GM12878 (cell line): ENCODE measurements around the gene CELSR2. TPM values are rescaled to one million over a fixed set of nuclear protein-coding genes. Genes with fewer than 3 reads are reported as not detected.

Experiments
- ATAC-seq: fragments of 200-7000 bp; cut with Tn5 transposase; 3 replicates; pipeline ENCODE4 v1.9.1; 2020; ENCODE audit warnings: mild to moderate bottlenecking, moderate library complexity
- BruUV-seq: library from RNA; stranded (reverse); fragments of 400-500 nt; replicated peaks from 2 replicates; lab custom pipeline; 2021; lab: Mats Ljungman, UMichigan
- CTCF ChIA-PET: fragments of 300-600 bp; sonication (Branson Sonifier 250); formaldehyde crosslinking; extraction: SDS; loops from one replicate; lab custom pipeline; 2021; ENCODE audit warnings: inconsistent platforms; lab: Yijun Ruan, JAX
- POLR2A ChIA-PET: fragments of 350-600 bp; formaldehyde crosslinking; extraction: SDS; loops from one replicate; lab custom pipeline; 2021; ENCODE audit warnings: inconsistent platforms; lab: Charles Lee
- RAD21 ChIA-PET: fragments of 300-600 bp; sonication (Branson Sonifier 250); formaldehyde crosslinking; loops from one replicate; lab custom pipeline; 2023; ENCODE audit warnings: antibody characterized with exemption; ENCODE audit not compliant: unreplicated experiment; lab: Charles Lee
- SMC1A ChIA-PET: fragments of 300-600 bp; sonication (Branson Sonifier 250); formaldehyde crosslinking; loops from one replicate; lab custom pipeline; 2023; ENCODE audit not compliant: unreplicated experiment, uncharacterized antibody; lab: Charles Lee
- DNase-seq: peaks from one replicate; pipeline ENCODE4 v3.0.0-alpha.2; 2011; ENCODE audit warnings: low read depth, low spot score
- FAIRE-seq: peaks from 3 replicates; lab custom pipeline; 2011; peaks lifted over from hg19 to GRCh38; lab: Jason Lieb, UNC
- H2AFZ ChIP-seq: 2 replicates; pipeline ENCODE4 v1.6.0; 2011; ENCODE audit warnings: low read depth, low read length, control low read depth; ENCODE audit not compliant: control insufficient read depth
- H3K27ac ChIP-seq: 2 replicates; pipeline ENCODE4 v1.5.1; 2011; ENCODE audit warnings: control low read depth; ENCODE audit not compliant: control insufficient read depth, insufficient read depth
- H3K27me3 ChIP-seq, 2 experiments: replicated peaks in 1 of 2; 2 replicates each; pipeline versions ENCODE4 v1.6.0 to v1.6.1; 2011; ENCODE audit warnings: low read length in 1 of 2; ENCODE audit not compliant: control insufficient read depth in 2 of 2, insufficient read depth in 2 of 2
- H3K36me3 ChIP-seq, 2 experiments: 2 replicates each; pipeline ENCODE4 v1.5.1; 2011; ENCODE audit warnings: low read length in 1 of 2; ENCODE audit not compliant: control insufficient read depth in 2 of 2, insufficient read depth in 2 of 2
- H3K4me1 ChIP-seq: 2 replicates; pipeline ENCODE4 v1.6.1; 2011; ENCODE audit warnings: mild to moderate bottlenecking, low read length, moderate library complexity, mixed read lengths; ENCODE audit not compliant: control insufficient read depth, insufficient read depth
- H3K4me2 ChIP-seq: 2 replicates; pipeline ENCODE4 v1.6.0; 2011; ENCODE audit warnings: control low read depth; ENCODE audit not compliant: control insufficient read depth, insufficient read depth
- H3K4me3 ChIP-seq: fragments of 200-600 bp; sonication (generic); 2 replicates; pipeline ENCODE4 v1.5.1; 2016
- H3K79me2 ChIP-seq: 2 replicates; pipeline ENCODE4 v1.6.0; 2011; ENCODE audit warnings: low read length; ENCODE audit not compliant: control insufficient read depth, insufficient read depth
- H3K9ac ChIP-seq: 2 replicates; pipeline ENCODE4 v1.8.0; 2011; ENCODE audit warnings: low read length, control low read depth, mixed read lengths; ENCODE audit not compliant: control insufficient read depth, insufficient read depth
- H3K9me3 ChIP-seq: replicated peaks from 3 replicates; pipeline ENCODE4 v1.5.1; 2011; ENCODE audit warnings: mild to moderate bottlenecking, low read length; ENCODE audit not compliant: control insufficient read depth, insufficient read depth
- H4K20me1 ChIP-seq: 2 replicates; pipeline ENCODE4 v1.6.0; 2011; ENCODE audit not compliant: control insufficient read depth, insufficient read depth
- ATF7 ChIP-seq: fragments of 450-650 bp; IDR thresholded peaks from 2 replicates; pipeline ENCODE4 v1.6.1; 2016; ENCODE audit warnings: low read depth, mild to moderate bottlenecking
- BACH1 ChIP-seq: fragments of 450-650 bp; IDR thresholded peaks from 2 replicates; pipeline ENCODE4 v1.6.1; 2017; ENCODE audit warnings: mild to moderate bottlenecking, borderline replicate concordance
- EP300 ChIP-seq, 2 experiments: fragments of 150-350 bp in 1 of 2; IDR thresholded peaks; 2 replicates each; pipeline ENCODE4 v1.6.1; 2011 to 2012; ENCODE audit warnings: low read depth in 2 of 2, low read length in 2 of 2, borderline replicate concordance in 1 of 2, improper control_type of control experiment in 1 of 2, inconsistent platforms in 1 of 2; ENCODE audit not compliant: control insufficient read depth in 1 of 2
- FOS ChIP-seq: IDR thresholded peaks from 3 replicates; pipeline ENCODE4 v1.6.1; 2011; ENCODE audit warnings: borderline replicate concordance; ENCODE audit not compliant: insufficient read length; ENCODE audit errors: extremely low read depth
- KLF5 ChIP-seq: fragments of 450-650 bp; IDR thresholded peaks from 2 replicates; pipeline ENCODE4 v1.6.1; 2014; ENCODE audit warnings: mild to moderate bottlenecking; ENCODE audit not compliant: partially characterized antibody
- LARP7 ChIP-seq: fragments of 450-650 bp; IDR thresholded peaks from 2 replicates; pipeline ENCODE4 v1.6.1; 2017; ENCODE audit warnings: mild to moderate bottlenecking
- MAX ChIP-seq: IDR thresholded peaks from 2 replicates; pipeline ENCODE4 v1.6.1; 2012; ENCODE audit warnings: low read depth, low read length, improper control_type of control experiment
- MYB ChIP-seq: fragments of 150-350 bp; IDR thresholded peaks from 2 replicates; pipeline ENCODE4 v1.6.1; 2014; ENCODE audit warnings: mild to moderate bottlenecking, low read depth, low read length, borderline replicate concordance
- NR2C2 ChIP-seq: IDR thresholded peaks from 2 replicates; pipeline ENCODE4 v1.6.1; 2011; ENCODE audit warnings: borderline replicate concordance, low read depth; ENCODE audit not compliant: control insufficient read depth, insufficient read length
- PAX5 ChIP-seq: IDR thresholded peaks from 2 replicates; pipeline ENCODE4 v1.6.1; 2011; ENCODE audit warnings: low read depth, low read length, borderline replicate concordance
- PAX8 ChIP-seq: fragments of 450-650 bp; IDR thresholded peaks from 2 replicates; pipeline ENCODE4 v1.6.1; 2017; ENCODE audit warnings: mild to moderate bottlenecking, moderate library complexity
- POLR2AphosphoS2 ChIP-seq: IDR thresholded peaks from 2 replicates; pipeline ENCODE4 v1.6.1; 2011; ENCODE audit warnings: low read depth, mild to moderate bottlenecking, low read length, improper control_type of control experiment, moderate library complexity
- POLR2AphosphoS5 ChIP-seq: IDR thresholded peaks from 2 replicates; pipeline ENCODE4 v1.6.1; 2011; ENCODE audit warnings: mild to moderate bottlenecking, low read length, inconsistent platforms
- RAD21 ChIP-seq: IDR thresholded peaks from 2 replicates; pipeline ENCODE4 v1.6.1; 2011; ENCODE audit warnings: mild to moderate bottlenecking, low read depth, low read length, moderate library complexity; ENCODE audit not compliant: insufficient read depth
- RCOR1 ChIP-seq: conservative IDR thresholded peaks from 2 replicates; pipeline ENCODE4 v1.6.1; 2012; ENCODE audit warnings: low read depth, low read length, improper control_type of control experiment
- SRF ChIP-seq, 2 experiments: IDR thresholded peaks; 2 replicates each; pipeline ENCODE4 v1.6.1; 2011; ENCODE audit warnings: low read depth in 2 of 2, low read length in 2 of 2, mild to moderate bottlenecking in 1 of 2, moderate library complexity in 1 of 2
- ZBTB4 ChIP-seq: fragments of 450-650 bp; formaldehyde crosslinking; IDR thresholded peaks from 2 replicates; pipeline ENCODE4 v1.4.0; 2022; ENCODE audit warnings: mild to moderate bottlenecking, moderate library complexity
- WGBS: methylation state at CpG from one replicate; pipeline ENCODE4 v1.1.6; 2016; ENCODE audit warnings: low lambda C conversion rate; ENCODE audit not compliant: insufficient replicate concordance, insufficient coverage; ENCODE audit errors: missing lambda C conversion rate; 5-methylcytosine and 5-hydroxymethylcytosine counted together
- in situ Hi-C: fragments of 300-500 bp; cut with MboI; formaldehyde crosslinking; loops from 9 replicates; pipeline ENCODE4 v1.14.3; 2018; ENCODE audit warnings: mixed read lengths
- intact Hi-C: fragments of 100-400 bp; cut with micrococcal nuclease; formaldehyde crosslinking; loops from one replicate; pipeline ENCODE4 v1.14.2; 2022; ENCODE audit not compliant: unreplicated experiment
- polyA plus RNA-seq, 11 experiments: library from polyadenylated mRNA; depleted of rRNA in 4 of 11; unstranded in 6 of 11; stranded (reverse) in 5 of 11; fragments of >200 nt; fragmentation: Nextera tagmentation in 4 of 11; fragmentation: Illumina TruSeq in 1 of 11; extraction: Ambion mirVana in 4 of 11; extraction: Trizol in 1 of 11; gene quantifications; 1 replicate in 1 of 11; 2 replicates in 10 of 11; pipeline versions ENCODE4 v1.2.1 to v1.2.3, GENCODE V29; 2011 to 2016; ENCODE audit warnings: inconsistent platforms in 2 of 11, missing spikeins in 2 of 11, low read depth in 1 of 11
- total RNA-seq, 4 experiments: library from RNA; depleted of rRNA in 3 of 4; stranded (reverse); fragments of >200 nt in 3 of 4; fragmentation: Illumina TruSeq in 1 of 4; extraction: Trizol in 1 of 4; gene quantifications; 2 replicates each; pipeline versions ENCODE4 v1.2.1 to v1.2.3, GENCODE V29; 2013 to 2021
- TF ChIP-seq, protein P1 (sequence below): IDR thresholded peaks from 2 replicates; pipeline ENCODE4 v1.6.1; 2011; ENCODE audit warnings: borderline replicate concordance, low read depth, mild to moderate bottlenecking, moderate library complexity, mixed read lengths, low read length; ENCODE audit not compliant: insufficient read depth; ENCODE audit errors: extremely low read length
- TF ChIP-seq, protein P2 (sequence below): IDR thresholded peaks from 2 replicates; pipeline ENCODE4 v1.6.1; 2011; ENCODE audit warnings: borderline replicate concordance, low read depth, mild to moderate bottlenecking, moderate library complexity, low read length; ENCODE audit not compliant: insufficient read depth, poor library complexity, severe bottlenecking

The CELSR2 gene
- total and polyA plus RNA-seq, 10 of the 15 experiments (the other 5 are each of a cell fraction or from before 2014, with no cell fraction given) = under 0.01 to 0.15 (median 0.04) TPM; not detected in 2

DNA sequence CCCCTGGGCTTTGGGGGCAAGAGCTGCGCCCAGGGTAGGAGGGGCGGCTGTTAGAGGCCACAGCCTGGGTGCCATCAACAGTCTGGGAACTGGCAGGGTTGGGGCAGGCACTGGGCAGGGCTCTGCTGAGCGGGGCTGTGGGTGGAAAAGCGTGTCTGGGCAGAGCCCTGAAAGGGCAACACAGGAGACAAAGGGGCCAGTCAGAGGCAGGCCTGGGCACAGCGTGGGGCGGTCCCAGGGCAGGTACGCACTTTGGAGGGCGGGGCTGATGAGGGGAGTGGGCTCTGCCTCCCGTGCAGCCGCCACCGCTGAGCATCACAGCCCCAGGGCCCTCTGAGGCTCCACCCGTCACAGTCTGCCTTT, 13.9 kb downstream of the CELSR2 start:
- TF ChIP-seq, protein P1, sequence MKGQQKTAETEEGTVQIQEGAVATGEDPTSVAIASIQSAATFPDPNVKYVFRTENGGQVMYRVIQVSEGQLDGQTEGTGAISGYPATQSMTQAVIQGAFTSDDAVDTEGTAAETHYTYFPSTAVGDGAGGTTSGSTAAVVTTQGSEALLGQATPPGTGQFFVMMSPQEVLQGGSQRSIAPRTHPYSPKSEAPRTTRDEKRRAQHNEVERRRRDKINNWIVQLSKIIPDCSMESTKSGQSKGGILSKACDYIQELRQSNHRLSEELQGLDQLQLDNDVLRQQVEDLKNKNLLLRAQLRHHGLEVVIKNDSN = no peak
- no peak for TF ChIP-seq ZBTB4 (CRISPR knock-in tag)
- no peak for TF ChIP-seq RCOR1
- no peak for TF ChIP-seq PAX8
- TF ChIP-seq EP300 (IDR thresholded peaks at IDR 0.05; ENCODE audit: borderline replicate concordance in 1 of 2, control insufficient read depth in 1 of 2, low read depth in 2 of 2, low read length in 2 of 2) = no peak
- TF ChIP-seq, protein P2, sequence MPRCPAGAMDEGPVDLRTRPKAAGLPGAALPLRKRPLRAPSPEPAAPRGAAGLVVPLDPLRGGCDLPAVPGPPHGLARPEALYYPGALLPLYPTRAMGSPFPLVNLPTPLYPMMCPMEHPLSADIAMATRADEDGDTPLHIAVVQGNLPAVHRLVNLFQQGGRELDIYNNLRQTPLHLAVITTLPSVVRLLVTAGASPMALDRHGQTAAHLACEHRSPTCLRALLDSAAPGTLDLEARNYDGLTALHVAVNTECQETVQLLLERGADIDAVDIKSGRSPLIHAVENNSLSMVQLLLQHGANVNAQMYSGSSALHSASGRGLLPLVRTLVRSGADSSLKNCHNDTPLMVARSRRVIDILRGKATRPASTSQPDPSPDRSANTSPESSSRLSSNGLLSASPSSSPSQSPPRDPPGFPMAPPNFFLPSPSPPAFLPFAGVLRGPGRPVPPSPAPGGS = no peak
- TF ChIP-seq LARP7 = no peak
- no peak for TF ChIP-seq KLF5
- TF ChIP-seq POLR2AphosphoS2 = no peak
- no peak for TF ChIP-seq POLR2AphosphoS5
- no peak for TF ChIP-seq PAX5
- no peak for TF ChIP-seq RAD21
- TF ChIP-seq MAX = no peak
- no peak for TF ChIP-seq NR2C2
- no peak for TF ChIP-seq ATF7
- no peak for TF ChIP-seq BACH1
- TF ChIP-seq FOS = no peak
- no peak for TF ChIP-seq MYB
- TF ChIP-seq SRF (IDR thresholded peaks at IDR 0.05; ENCODE audit: low read depth in 2 of 2, low read length in 2 of 2) = no peak
- WGBS = 53% methylated on average over 12 of the region's 12 CpGs
- ChIA-PET POLR2A (no interaction called here), SMC1A (interaction anchor here (0.9 kb wide), 1 partner anchor 285 kb away, joined by 3 read pairs; the partner anchor contains the start of gene GNAI3), RAD21 (interaction anchor here (0.8 to 1.4 kb wide), 2 partner anchors 137 to 268 kb away, joined by 3 to 6 read pairs; no protein-coding TSS in a partner anchor), CTCF (interaction anchor here (1.0 to 4.6 kb wide), 7 partner anchors 10 to 269 kb away, joined by 3 to 45 read pairs (median 5); partner anchors contain the start of genes SARS1 and SORT1)
- in situ Hi-C loops = loop anchor here (5.0 kb wide), 2 partner anchors 139 to 269 kb away; no protein-coding TSS in a partner anchor
- intact Hi-C loops = loop anchor here (1.0 kb wide), 2 partner anchors 136 to 269 kb away; no protein-coding TSS in a partner anchor
- Histone ChIP-seq H3K79me2 (no peaks in the 10 kb centered on the region), H3K4me1 (no peaks in the 10 kb centered on the region), H3K9ac (no peak overlapping the region), H3K27ac (no peak overlapping the region), H3K4me2 (no peak overlapping the region), H3K9me3 (no peaks in the 10 kb centered on the region), H3K27me3 (no peaks in the 10 kb centered on the region), H3K36me3 (no peaks in the 10 kb centered on the region), H4K20me1 (no peaks in the 10 kb centered on the region), H2AFZ (no peak overlapping the region), H3K4me3 (no peak overlapping the region)
- ATAC-seq = peak; percentile 32
- no peak for FAIRE-seq
- DNase-seq = no peak
- BruUV-seq = no TSS peak
